NT2/D1 (cell line): ENCODE measurements around the gene WNT10A.

Source experiments
- YY1 ChIP-seq: IDR thresholded peaks from 2 replicates; pipeline ENCODE4 v1.6.1; 2011; ENCODE audit not compliant: insufficient read length, insufficient read depth
- ZNF274 ChIP-seq: IDR thresholded peaks from 2 replicates; pipeline ENCODE4 v1.6.1; 2011; ENCODE audit warnings: mild to moderate bottlenecking, low read depth, low read length

GRCh38 chr2:218884519-218884918 is 3.9 kb downstream of the WNT10A start:
- no peak for TF ChIP-seq ZNF274
- no peak for TF ChIP-seq YY1
